ENCODE measurements around the gene CARS1. TPM values are rescaled to one million over a fixed set of nuclear protein-coding genes. Genes with fewer than 3 reads are reported as not detected.
A peak's percentile ranks its signal among the peaks of the same experiment; 100 is the strongest.

Gene CARS1
- polyA plus RNA-seq, 3 donors, result 30.9 to 46.8 (median 35.7) TPM

DNA sequence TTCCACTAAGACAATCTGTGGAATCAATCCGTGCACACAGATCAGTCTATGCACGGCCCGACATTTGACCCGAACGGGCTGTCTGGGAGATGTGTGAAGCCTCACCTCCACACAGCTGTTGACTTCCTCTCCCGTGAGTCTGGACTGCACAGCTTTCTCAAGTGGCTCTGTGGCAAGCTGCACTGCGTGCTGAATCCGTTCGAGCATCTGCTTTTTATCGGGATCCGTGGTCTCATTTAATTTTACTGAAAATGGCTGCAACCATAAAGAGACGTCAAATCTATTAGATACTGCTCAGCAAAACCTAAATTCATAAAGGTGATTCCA lies 19.3 kb downstream of the CARS1 start:
- intact Hi-C loops (cut with micrococcal nuclease), result loop anchor here (2.0 to 10.0 kb wide), 6 partner anchors 46 to 179 kb away; partner anchors contain the start of genes MRGPRG (in 1 of the 2) and NAP1L4 (in 1 of the 2)
- H3K27ac Mint-ChIP-seq, result peak overlapping the region in 5 of 7 donors; percentile 32 to 96 (median 86)
- peaks cover 18% of the 10 kb centered on the region for H4K20me1 ChIP-seq (ENCODE audit: insufficient read depth, low read length)

GRCh38 chr11:3037040-3037944 lies 19.9 kb downstream of the CARS1 start:
- H3K4me2 ChIP-seq (replicated peaks; ENCODE audit: extremely low read depth, low read length, poor library complexity, severe bottlenecking), result peak overlapping the region; percentile 59
- peak overlapping the region; percentile 86 to 96 (median 94) for H3K27ac Mint-ChIP-seq
- peaks cover 59 to 83% of the 10 kb centered on the region in 2 donors for H3K36me3 ChIP-seq (replicated peaks in 1 of 2; ENCODE audit: control insufficient read depth in 1 of 2, insufficient read depth in 2 of 2, low read length in 2 of 2)
- no peaks in the 10 kb centered on the region for H3K9me3 ChIP-seq (replicated peaks in 1 of 2; ENCODE audit: control insufficient read depth in 1 of 2, insufficient read depth in 1 of 2, low read length in 2 of 2)
- intact Hi-C loops (cut with micrococcal nuclease), result loop anchor here (2.0 to 10.0 kb wide), 6 partner anchors 45 to 180 kb away; partner anchors contain the start of genes MRGPRG (in 1 of the 2) and NAP1L4 (in 1 of the 2)
- peak; percentile 66 to 76 (median 72) for DNase-seq
- H3K36me3 Mint-ChIP-seq, result peaks cover 71 to 89% of the 10 kb centered on the region in 2 donors
- peak overlapping the region; percentile 75 for H2AFZ ChIP-seq (ENCODE audit: insufficient read depth, low read depth, low read length, poor library complexity, severe bottlenecking)
- peak overlapping the region; percentile 20 for H3K9ac ChIP-seq (ENCODE audit: insufficient read depth, low read length, poor library complexity, severe bottlenecking)
- H3K79me2 ChIP-seq (ENCODE audit: insufficient read depth, low read length), result peaks cover 11% of the 10 kb centered on the region
- peaks cover 0 to 2% (median 0%) of the 10 kb centered on the region in 3 donors for H3K27me3 Mint-ChIP-seq (ENCODE audit: low read depth in 3 of 3)
- H3K9me3 Mint-ChIP-seq, result no peaks in the 10 kb centered on the region
- peak overlapping the region in 1 of 3 experiments; percentile 57 for H3K4me3 ChIP-seq (replicated peaks in 1 of 3; ENCODE audit: low read depth in 2 of 3, low read length in 3 of 3)
- H3K27ac ChIP-seq (ENCODE audit: low read depth in 1 of 2, low read length in 2 of 2), result peak overlapping the region; percentile 58 to 77
- H3K27me3 ChIP-seq (ENCODE audit: control insufficient read depth in 2 of 2, insufficient read depth in 2 of 2, low read length in 2 of 2), result no peaks in the 10 kb centered on the region
- peaks cover 31% of the 10 kb centered on the region in 2 donors for H3K4me1 ChIP-seq (ENCODE audit: control insufficient read depth in 1 of 2, insufficient read depth in 2 of 2, low read length in 2 of 2)
- TF ChIP-seq, protein P1, sequence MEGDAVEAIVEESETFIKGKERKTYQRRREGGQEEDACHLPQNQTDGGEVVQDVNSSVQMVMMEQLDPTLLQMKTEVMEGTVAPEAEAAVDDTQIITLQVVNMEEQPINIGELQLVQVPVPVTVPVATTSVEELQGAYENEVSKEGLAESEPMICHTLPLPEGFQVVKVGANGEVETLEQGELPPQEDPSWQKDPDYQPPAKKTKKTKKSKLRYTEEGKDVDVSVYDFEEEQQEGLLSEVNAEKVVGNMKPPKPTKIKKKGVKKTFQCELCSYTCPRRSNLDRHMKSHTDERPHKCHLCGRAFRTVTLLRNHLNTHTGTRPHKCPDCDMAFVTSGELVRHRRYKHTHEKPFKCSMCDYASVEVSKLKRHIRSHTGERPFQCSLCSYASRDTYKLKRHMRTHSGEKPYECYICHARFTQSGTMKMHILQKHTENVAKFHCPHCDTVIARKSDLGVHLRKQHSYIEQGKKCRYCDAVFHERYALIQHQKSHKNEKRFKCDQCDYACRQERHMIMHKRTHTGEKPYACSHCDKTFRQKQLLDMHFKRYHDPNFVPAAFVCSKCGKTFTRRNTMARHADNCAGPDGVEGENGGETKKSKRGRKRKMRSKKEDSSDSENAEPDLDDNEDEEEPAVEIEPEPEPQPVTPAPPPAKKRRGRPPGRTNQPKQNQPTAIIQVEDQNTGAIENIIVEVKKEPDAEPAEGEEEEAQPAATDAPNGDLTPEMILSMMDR (IDR thresholded peaks at IDR 0.05), result peak; percentile 96
- peaks cover 12% of the 10 kb centered on the region for H4K20me1 ChIP-seq (ENCODE audit: insufficient read depth, low read length)
- peaks cover 39% of the 10 kb centered on the region for H3K4me1 Mint-ChIP-seq
- H3K4me3 Mint-ChIP-seq, result peak overlapping the region; percentile 67 to 77
- 33% methylated on average over 9 of the region's 24 CpGs for WGBS (ENCODE audit: insufficient coverage)

More for the DNA sequence above, 19.3 kb downstream of the CARS1 start:
- peak overlapping the region; percentile 58 to 77 for H3K27ac ChIP-seq (ENCODE audit: low read depth in 1 of 2, low read length in 2 of 2)
- H2AFZ ChIP-seq (ENCODE audit: insufficient read depth, low read depth, low read length, poor library complexity, severe bottlenecking), result no peak overlapping the region
- peaks cover 53 to 83% of the 10 kb centered on the region in 2 donors for H3K36me3 ChIP-seq (replicated peaks in 1 of 2; ENCODE audit: control insufficient read depth in 1 of 2, insufficient read depth in 2 of 2, low read length in 2 of 2)
- 67% methylated on average over 8 of the region's 12 CpGs for WGBS (ENCODE audit: insufficient coverage)
- TF ChIP-seq, protein P1 (IDR thresholded peaks at IDR 0.05), result no peak
- H3K27me3 ChIP-seq (ENCODE audit: control insufficient read depth in 2 of 2, insufficient read depth in 2 of 2, low read length in 2 of 2), result no peaks in the 10 kb centered on the region
- no peak for DNase-seq
- H3K9me3 Mint-ChIP-seq, result no peaks in the 10 kb centered on the region
- peaks cover 31% of the 10 kb centered on the region in 2 donors for H3K4me1 ChIP-seq (ENCODE audit: control insufficient read depth in 1 of 2, insufficient read depth in 2 of 2, low read length in 2 of 2)
- H3K36me3 Mint-ChIP-seq, result peaks cover 69 to 89% of the 10 kb centered on the region in 2 donors
- no peaks in the 10 kb centered on the region for H3K9me3 ChIP-seq (replicated peaks in 1 of 2; ENCODE audit: control insufficient read depth in 1 of 2, insufficient read depth in 1 of 2, low read length in 2 of 2)
- peaks cover 35% of the 10 kb centered on the region for H3K4me1 Mint-ChIP-seq
- peaks cover 15% of the 10 kb centered on the region for H3K79me2 ChIP-seq (ENCODE audit: insufficient read depth, low read length)
- no peak overlapping the region for H3K4me3 Mint-ChIP-seq
- no peak overlapping the region for H3K4me3 ChIP-seq (replicated peaks in 1 of 3; ENCODE audit: low read depth in 2 of 3, low read length in 3 of 3)
- H3K9ac ChIP-seq (ENCODE audit: insufficient read depth, low read length, poor library complexity, severe bottlenecking), result no peak overlapping the region
- H3K27me3 Mint-ChIP-seq (ENCODE audit: low read depth in 3 of 3), result peaks cover 0 to 2% (median 0%) of the 10 kb centered on the region in 3 donors
- no peak overlapping the region for H3K4me2 ChIP-seq (replicated peaks; ENCODE audit: extremely low read depth, low read length, poor library complexity, severe bottlenecking)

Measured in CD14-positive monocyte (primary cell).